Inflammatory macrophage treated with lipopolysaccharide for 4 hours (primary cell): ENCODE results near the gene LENG9.
"Not testable (repeated sequence)": the region's sequence is repeated elsewhere in the genome, so short reads cannot be mapped to it uniquely, and the experiment has no call there.

ENCODE experiments used
- DNase-seq: peaks from one replicate; pipeline ENCODE4 v3.0.0-alpha.2; 2020

Gene LENG9

DNA sequence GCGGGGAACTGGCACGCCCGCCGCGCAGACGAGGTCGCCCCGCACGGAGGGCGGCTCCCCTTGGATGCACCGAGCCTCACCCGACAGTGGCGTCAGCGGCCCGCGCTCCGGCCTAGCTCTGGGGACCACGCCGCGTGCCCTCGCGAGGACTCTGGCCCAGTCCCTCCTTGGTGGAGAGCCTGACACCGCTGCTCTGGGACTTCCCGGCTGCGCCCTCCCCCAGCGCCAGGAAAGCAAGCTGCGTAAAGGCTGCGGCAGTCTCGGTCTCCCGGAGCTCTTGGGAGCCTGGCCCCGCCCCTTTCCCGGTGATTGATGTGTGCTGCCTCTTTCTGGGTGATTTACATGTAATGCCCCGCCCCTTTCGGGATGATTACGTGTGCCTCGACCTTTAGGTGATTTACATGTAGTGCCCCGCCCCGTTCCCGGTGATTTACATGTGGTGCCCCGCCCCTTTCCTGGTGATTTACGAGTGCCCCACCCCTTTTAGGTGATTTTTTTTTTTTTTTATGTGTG is at the start of gene LENG9:
TSS of gene LENG9 (minus strand) at position 248 of the 513 bp plus-strand sequence. CDS start 252 bp downstream, outside the sequence.
- no peak for DNase-seq

DNA sequence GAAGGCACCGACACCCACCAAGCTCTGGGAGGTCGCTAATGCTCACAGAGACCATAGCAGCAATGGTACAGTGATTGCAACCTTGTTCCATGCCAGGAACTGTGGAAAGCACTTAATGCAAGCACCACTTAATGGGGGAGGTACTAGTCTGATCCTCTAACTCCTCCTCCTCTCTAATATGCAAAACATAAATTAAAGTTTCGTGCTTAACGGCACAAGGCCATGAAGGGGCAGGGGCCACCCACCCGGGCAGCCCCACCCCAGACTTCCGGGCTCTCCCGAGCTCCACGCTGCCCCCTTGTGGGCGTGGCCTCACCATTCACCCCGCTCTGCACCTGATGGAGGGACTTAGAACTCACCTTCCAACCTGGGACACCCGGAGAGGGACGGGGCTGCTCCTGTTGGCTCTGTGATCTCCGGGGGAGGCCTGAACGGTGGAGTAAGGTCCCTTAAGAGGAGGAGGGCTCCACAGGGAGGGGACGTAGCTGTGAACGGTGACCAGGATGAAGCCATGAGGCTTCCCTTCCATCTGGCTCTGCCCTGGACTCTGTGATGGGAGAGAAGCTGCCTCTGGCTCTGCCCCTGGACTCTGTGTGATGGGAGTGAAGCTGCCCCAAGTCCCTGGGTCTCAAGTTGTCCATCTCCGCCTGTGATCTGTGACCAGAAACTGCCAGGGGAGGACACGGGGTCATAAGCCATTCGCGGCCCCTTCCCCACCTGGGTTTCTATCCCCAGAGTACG is 45.8 kb upstream of the LENG9 start:
- not testable (repeated sequence) for DNase-seq

DNA sequence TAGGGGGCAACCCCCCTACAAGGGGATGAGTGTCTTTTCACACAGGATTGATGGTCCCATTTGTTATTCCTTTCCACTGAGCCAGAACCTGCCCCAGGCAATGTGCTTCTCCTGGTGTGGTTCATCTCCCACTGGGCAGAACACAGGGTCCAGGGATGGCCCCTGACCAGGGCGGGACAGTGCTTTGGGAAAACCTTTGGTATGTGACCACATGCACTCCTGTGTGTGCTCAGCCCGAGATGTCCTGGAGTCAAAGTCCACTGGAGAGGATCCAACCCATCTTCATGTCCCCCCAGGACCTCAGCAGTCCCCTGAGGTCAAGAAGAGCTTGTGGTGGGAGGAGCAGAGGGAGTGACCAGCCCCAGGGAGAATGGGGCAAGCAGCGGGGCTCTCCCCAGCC is 44.9 kb upstream of the LENG9 start:
- DNase-seq: not testable (repeated sequence)

DNA sequence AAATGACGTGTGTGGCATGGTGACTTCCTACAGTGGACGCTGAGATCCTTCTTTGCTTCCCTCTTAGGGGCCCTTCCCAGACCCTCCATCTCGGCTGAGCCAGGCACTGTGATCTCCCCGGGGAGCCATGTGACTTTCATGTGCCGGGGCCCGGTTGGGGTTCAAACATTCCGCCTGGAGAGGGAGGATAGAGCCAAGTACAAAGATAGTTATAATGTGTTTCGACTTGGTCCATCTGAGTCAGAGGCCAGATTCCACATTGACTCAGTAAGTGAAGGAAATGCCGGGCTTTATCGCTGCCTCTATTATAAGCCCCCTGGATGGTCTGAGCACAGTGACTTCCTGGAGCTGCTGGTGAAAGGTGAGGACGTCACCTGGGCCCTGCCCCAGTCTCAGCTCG is 44.2 kb upstream of the LENG9 start:
- no peak for DNase-seq

DNA sequence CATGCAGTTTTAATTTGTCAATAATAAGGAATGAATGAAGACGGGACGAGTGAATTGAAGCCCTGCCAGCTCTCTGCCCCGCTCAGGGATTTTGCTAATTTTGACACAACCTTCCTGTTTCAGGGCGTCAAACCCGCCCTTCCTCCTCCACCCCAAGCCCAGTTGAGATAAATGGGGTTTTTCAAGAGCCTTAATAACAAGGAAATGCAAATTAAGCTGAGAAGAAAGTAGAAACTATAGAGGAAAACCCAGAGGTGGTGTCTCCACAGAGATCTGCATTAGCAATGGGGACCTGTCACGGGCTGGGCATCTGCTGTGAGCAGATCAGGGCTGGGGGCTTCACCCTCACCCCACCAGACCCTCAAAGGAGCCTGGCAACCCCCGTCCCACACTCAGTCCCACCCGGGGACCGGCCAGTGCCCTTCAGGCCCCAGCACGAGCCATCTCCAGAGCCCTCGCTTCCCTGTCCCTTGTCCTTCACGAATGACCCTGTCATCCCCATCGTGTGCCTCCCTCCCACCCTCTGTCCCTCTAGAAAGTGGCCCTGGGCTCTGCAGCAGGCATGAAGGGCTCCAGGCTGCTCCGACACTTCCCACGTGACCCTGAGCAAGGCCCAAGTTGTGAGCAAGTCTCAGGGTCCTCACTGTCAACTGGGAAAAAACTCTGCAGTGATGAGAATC is 43.6 kb upstream of the LENG9 start:
- DNase-seq: not testable (repeated sequence)

DNA sequence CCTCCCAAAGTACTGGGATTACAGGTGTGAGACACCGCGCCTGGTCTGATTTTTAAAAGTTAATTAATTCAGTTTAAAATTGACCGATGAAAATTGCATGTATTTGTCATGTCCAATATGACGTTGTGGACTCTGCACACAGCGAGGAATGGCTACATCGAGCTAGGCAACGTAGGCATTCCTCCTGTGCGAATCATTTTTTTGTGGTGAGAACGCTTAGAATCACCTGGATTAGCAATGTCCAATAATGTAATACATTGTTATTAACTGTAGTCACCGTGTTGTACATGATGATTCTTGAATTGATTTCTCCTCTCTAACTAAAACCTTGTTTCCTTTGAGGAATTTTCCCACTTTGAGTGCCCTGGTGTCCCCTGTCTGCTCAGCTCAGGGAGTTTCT is 42.5 kb upstream of the LENG9 start:
- DNase-seq: no peak

DNA sequence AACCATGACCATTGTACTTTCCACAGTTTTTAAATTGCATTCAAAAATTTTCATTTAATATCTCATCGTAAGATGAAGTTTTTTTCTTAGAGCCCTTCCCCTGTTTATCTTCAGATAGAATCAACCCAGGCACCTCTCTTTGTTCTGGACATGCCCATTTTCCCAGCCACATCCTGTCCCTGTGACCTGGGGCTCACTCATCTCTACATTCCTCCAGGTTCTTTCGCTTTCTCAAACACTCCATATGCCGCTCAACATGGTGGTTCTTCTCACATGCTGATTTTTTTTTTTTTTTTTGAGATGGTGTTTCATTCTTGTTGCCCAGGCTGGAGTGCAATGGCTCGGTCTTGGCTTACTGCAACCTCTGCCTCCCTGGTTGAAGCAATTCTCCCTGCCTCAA is 42.0 kb upstream of the LENG9 start:
- DNase-seq: not testable (repeated sequence)

DNA sequence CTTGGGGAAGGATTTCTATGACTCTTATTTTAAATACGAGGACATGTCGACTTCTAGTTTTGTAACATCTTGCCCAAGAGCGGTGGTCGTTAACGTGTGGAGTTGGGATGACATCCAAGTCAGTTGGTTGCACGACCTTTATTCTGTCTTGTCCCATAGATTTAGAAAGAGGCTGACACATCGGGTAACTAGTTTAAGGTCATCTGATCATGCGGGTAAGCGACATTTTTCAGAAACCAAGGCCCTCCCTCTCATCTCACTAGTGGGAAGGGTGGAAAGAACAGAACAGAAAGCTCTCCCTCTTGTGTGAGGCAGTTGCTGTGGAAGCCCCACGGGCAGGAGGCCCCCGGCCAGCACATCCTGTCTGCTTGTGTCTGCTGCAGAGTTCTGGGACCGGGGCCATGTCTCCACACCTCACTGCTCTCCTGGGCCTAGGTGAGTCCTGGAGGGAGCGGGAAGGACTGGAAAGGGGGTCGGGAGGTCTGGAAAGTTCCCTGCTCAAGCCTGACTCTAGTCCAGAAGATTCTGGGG is 39.0 kb upstream of the LENG9 start, which contains the start of gene LAIR2:
TSS of gene LAIR2 (plus strand) at position 314 of the 531 bp plus-strand sequence. CDS start at position 402, 88 bp downstream.
- no peak for DNase-seq

DNA sequence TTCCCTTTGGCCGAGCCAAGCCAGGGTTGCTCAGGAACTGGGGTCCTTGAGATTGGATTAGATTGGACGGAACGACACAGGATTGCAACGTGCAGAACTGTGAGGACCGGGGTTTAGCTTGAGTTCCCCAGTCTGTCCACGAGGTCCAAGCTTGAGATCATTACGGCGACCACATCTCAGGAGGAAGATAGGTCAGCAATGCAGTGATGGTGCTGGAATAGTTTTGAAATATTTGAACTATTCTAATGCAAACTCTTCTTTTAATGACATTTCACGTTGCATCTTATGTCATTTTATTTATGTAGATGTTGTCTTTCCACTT is 34.8 kb upstream of the LENG9 start:
- peak; percentile 35 for DNase-seq

DNA sequence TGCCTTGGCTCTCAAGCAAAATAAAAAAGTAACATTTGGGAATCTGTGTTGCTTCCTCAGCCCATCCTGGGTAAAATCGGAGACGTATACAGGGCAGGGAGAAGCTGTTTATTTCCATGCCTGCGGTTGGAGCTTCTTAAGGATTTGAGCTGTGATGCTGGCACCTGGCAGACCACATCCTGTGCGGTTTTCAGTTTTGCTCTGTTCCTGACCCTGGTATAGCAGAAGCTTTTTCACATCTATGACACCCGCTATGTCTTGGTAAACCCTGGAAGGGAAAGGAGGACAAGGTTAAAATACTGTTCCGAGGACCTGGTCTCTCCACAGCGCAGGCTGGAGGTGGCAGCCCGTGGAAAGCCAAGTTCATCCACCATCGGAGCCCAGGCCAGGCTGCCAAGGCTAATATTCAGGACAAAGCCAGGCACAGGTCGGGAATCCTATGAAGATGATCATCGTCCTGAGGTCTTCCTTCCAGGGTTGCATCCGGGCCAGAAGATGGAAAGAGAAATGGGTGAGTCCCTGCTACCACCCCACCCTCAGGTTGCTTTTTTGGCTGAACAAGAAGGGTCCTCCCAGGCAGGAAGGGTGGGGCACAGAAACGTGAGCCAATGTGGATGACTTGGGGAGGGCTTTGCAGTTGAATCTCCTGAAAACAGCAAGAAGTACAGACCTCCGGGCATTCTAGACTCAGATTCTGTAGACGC is 34.3 kb upstream of the LENG9 start:
- not testable (repeated sequence) for DNase-seq

DNA sequence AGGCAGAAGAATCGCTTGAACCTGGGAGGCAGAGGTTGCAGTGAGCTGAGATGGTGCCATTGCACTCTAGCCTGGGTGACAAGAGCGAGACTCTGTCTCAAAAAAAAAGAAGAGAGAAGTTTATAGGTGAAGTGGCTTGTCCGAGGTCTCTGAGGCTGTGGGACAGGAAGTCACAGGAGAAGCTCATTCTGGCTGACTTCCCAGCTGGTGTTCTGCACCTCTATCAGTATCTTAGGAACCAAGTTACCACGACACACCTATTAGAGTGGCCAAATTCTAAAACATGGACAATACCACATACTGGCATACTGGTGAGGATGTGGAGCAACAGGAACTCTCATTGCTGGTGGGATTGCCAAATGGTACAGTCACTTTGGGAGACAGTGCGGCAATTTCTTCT is 31.7 kb upstream of the LENG9 start:
- DNase-seq: not testable (repeated sequence)

DNA sequence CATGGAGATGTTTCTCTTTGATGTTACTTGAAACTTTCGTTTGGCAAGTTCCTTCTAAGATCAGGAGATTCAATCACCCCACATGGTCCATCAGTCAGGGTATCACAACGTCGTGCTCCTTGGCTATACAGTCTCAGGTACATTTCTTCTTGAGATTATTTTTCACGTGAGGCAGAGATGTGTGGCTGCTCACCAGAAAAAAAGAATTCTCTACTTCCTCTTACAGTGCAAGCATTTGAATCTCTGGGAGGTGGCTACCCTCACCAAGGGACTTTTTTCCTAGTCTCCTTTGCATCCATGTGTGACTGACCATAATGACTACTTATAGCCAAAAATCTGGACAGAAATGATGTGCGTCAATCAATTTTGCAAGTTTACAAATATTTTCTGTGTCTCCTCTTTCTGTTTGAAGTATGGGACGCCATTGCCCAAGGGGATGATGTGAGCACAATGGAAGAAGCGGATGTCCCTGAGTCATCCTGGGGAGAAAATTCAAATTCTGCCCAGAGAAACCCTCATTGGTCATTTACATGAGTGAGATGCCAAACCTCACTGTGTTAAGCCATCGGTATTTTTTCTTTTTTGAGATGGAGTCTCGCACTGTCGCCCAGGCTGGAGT is 30.5 kb upstream of the LENG9 start:
- DNase-seq: peak; percentile 37

DNA sequence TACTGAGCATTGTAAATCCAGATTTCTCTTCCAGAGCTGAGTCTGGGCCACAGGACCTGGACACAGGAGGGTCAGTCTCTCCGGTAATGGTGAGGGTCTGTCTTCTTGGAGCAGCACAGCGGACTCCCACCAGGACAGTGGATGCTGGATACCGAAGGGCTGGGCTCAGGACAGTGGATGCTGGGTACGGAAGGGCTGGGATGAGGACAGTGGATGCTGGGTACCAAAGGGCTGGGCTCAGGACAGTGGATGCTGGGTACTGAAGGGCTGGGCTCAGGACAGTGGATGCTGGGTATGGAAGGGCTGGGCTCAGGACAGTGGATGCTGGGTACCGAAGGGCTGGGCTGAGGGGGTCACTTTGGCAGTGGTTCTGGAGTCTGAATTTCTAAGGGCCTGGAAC is 29.5 kb upstream of the LENG9 start:
- not testable (repeated sequence) for DNase-seq

DNA sequence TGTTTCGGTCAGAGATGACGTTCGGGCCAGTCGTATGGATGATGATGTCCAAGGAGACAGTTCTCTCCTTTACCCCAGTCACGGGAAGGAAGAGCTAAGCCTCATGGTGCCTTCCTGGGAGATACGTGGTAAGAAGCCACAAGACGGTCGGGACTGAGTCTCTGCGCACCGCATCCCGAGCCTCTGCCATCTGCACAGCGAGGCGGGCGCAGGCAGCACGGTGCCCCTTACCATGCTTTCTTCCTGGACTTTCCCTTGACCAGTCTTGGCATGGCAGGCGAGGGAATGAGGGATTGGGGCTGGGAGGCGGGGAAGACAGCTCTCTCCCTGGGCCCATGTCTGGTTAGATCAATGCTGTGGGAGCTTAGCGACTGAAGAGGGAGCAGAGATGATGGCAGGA is 29.0 kb upstream of the LENG9 start:
- DNase-seq: no peak

DNA sequence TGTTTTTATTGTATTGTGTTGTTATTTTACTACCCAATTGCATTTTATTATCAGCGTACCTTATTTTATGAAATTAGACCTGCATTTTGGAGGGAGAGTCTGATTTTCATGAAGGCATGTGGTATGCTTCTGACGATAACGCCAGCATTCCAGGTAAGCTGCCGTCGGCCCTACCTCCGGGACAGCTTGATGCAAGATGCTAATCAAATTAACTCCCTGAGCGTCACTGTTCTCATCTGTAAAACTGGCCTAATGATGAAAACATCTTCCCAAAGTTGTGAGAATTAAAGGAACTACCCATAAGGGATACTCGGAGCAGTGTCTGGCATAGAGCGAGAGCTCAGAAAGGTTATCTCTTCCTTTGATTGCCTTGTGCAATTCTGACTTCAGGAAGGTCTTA is 26.2 kb upstream of the LENG9 start:
- no peak for DNase-seq

DNA sequence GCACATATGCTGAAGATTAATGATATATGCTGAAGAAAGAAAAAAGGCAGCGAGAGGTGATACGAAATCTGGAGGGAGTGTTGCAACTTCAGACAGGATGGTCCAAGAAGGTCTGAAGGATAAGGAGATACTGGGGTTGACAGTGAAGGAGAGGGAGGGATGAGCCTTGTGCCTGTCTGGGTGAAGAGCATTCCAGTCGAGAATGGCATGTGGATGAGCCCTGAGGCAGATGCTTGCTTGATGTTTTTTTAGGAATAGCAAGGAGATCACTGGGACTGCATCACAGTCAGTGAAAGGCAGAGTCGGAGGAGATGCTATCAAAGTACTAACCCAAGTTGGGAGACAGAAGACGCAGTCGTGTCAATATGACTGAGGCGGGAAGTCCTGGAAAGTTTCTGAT is 25.8 kb upstream of the LENG9 start:
- no peak for DNase-seq

DNA sequence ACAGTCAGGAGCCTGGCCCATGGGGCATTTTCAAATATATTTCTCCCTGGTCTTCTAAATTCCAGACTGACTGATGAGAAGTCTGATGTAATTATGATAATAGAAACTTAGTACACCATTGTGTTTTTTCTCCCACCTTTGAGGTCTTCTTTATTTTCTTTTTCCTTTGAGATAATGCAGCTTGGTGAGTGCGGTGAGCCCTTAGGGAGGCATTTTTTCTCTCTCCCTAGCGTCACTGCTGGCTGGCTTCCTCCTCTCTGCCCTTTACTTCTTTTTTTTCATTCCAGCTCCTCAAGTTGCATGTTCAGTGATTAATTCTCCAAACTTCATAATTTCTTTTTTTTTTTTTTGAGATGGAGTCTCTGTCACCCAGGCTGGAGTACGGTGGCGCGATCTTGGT is 22.3 kb upstream of the LENG9 start:
- DNase-seq: no peak

DNA sequence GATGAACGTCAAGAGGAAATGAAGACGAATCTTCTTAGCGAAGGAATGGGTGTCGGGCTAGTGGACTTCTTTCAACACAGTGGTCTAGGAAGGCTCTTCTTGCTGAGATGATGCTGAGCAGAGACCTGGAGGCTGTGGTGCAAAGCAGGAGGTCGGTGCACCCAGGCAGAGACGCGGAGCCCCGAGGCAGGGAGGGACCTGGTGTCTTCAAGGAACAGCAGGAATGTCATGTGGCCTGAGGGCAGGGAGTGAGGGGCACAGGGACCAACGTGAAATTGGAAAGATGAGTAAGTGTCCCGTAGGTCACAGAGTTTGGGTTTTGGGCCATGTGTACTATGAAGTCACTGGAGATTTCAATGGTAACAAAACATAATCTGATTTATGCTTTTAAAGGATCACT is 20.9 kb upstream of the LENG9 start:
- no peak for DNase-seq

DNA sequence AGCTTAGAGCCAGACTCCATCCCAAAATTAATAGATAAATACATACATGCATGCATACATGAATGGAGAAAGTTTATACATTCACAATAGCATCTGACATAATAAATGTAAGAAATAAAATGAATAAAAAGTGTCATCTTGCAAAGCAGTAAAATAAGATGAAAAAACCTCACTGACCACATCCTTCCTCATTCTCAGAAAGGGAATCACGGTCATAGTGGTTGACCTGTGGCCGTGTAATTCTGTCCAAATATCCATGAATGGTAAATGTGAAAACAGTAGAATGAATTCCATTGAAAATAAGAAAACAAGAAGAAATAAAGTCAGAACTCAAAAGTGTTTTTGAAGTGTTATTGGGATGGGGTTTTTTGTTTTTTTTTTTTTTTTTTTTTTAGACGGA is 19.3 kb upstream of the LENG9 start:
- peak; percentile 72 for DNase-seq

DNA sequence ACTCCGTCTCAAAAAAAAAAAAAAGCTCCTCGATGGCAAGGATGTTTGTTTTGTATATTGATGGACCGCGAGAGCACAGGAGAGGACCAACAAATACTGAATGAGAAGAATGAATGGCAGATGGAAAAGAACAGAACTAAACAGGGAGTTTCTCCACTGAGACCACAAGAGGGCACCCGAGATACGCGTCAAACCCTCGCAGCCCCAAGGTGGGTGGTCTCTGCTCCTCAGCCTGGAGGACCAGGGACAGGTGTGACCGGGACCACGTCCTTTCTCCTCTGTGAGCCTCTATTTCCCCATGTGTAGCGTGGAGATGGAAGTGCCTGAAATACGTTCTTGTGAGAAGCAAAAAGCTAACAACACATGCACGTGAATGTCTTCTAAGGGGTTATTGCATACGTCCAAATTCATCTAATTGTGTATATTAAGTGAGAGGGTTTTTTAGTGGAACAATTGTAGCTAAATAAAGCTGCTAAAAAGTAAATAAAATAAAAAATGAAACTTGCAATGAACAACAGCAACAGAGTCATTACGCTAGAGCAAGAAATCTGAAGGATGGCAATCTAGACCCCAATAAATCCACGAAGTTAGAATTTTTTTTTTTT is 17.9 kb upstream of the LENG9 start:
- DNase-seq: peak; percentile 50

DNA sequence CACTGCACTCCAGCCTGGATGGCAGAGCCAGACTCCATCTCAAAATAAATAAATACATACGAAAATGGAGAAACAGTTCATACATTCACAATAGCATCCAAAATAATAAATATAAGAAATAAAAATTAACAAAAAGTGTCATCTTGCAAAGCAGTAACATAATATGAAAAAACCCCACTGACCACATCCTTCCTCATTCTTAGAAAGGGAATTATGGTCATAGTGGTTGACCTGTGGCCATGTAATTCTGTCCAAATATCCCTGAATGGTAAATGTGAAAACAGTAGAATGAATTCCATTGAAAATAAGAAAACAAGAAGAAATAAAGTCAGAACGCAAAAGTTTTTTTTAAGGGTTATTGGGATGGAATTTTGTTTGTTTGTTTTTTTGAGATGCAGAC is 16.5 kb upstream of the LENG9 start:
- peak; percentile 82 for DNase-seq

DNA sequence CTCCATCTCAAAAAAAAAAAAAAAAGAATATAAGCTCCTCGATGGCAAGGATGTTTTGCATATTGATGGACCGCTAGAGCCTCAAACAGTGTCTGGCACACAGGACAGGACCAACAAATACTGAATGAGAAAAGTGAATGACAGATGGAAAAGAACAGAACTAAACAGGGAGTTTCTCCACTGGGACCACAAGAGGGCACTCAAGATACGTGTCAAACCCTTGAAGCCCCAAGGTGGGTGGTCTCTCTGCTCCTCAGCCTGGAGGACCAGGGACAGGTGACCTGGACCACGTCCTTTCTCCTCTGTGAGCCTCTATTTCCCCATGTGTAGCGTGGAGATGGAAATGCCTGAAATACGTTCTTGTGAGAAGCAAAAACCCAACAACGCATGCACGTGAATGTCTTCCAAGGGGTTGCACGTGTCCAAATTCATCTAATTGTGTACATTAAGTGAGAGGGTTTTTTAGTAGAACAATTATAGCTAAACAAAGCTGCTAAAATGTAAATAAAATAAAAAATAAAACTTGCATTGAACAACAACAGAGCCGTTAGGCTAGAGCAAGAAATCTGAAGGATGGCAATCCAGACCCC is 15.2 kb upstream of the LENG9 start:
- peak; percentile 57 for DNase-seq
